ENCODE data around the gene CLEC4F. TPM values are rescaled to one million over a fixed set of nuclear protein-coding genes. Genes with fewer than 3 reads are reported as not detected.

The CLEC4F gene
- total and polyA plus RNA-seq, 2 donors (not counting 3 experiments of a cell fraction or from before 2014, with no cell fraction given) = not detected

DNA sequence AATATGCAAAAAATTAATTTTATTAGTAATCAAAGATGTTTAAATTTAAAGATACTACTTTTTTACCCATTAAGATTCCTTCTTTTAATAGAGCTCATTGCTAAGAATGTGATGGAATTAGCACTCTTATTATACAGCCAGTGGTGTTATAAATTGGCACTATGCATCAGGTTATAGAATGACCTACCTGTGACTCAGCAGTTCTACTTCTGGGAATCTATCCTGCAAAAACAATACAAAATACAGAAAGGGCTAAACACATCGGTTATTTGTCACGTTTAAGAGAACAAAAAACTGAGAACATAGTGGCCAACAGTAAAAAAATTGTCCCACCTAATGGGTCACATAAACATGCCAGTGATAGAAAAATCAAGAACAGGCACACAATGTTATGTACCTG is 42.9 kb downstream of the CLEC4F start:
- H3K4me1 ChIP-seq (ENCODE audit: control insufficient read depth, extremely low read depth, insufficient read depth, low read length) = no peaks in the 10 kb centered on the region
- dilution Hi-C loops (cut with MboI; ENCODE audit: extremely low pct_ligation_motif_present, low sequenced_read_pairs) = no loop called here
- intact Hi-C loops (cut with micrococcal nuclease) = no loop called here
- TF ChIP-seq MAX (IDR thresholded peaks at IDR 0.05; ENCODE audit: insufficient read depth, insufficient read length) = no peak
- no peak for TF ChIP-seq POLR2AphosphoS5 (IDR thresholded peaks at IDR 0.05; ENCODE audit: insufficient read depth, low read depth, low read length)
- no peak for TF ChIP-seq GATA2 (IDR thresholded peaks at IDR 0.05; ENCODE audit: insufficient read depth, insufficient read length, low read depth, low read length)
- no peak for TF ChIP-seq MYC (IDR thresholded peaks at IDR 0.05; ENCODE audit: low read depth, low read length)
- no peak for TF ChIP-seq FOS (IDR thresholded peaks at IDR 0.05; ENCODE audit: borderline replicate concordance, insufficient read depth, low read length)
- no peak overlapping the region for H2AFZ ChIP-seq (ENCODE audit: low read depth, low read length)
- CTCF ChIA-PET = interaction anchor here (1.6 to 3.2 kb wide), 2 partner anchors 12 to 474 kb away, joined by 4 to 17 read pairs; partner anchors contain the start of gene FIGLA
- peaks cover 23 to 29% of the 10 kb centered on the region in 2 experiments for H3K27me3 ChIP-seq (ENCODE audit: control insufficient read depth in 2 of 2, insufficient read depth in 2 of 2, low read length in 2 of 2)
- no peaks in the 10 kb centered on the region for H3K9me1 ChIP-seq (replicated peaks; ENCODE audit: control insufficient read depth, extremely low read depth, insufficient read depth, low read length)
- POLR2A ChIA-PET = no interaction called here
- FAIRE-seq (no peak), DNase-seq (ENCODE audit: low read depth, low spot score) (no peak)
- no TSS peak for BruUV-seq (replicated peaks)
- H3K9me3 ChIP-seq (replicated peaks; ENCODE audit: control insufficient read depth, insufficient read depth, low read length) = no peaks in the 10 kb centered on the region
- no peak overlapping the region for H3K4me2 ChIP-seq (ENCODE audit: insufficient read depth, low read length)
- no peak overlapping the region for H3K9ac ChIP-seq (replicated peaks; ENCODE audit: extremely low read depth, insufficient read depth, low read length)
- no peak overlapping the region for H3K27ac ChIP-seq (ENCODE audit: insufficient read depth, low read depth, low read length)
- no peaks in the 10 kb centered on the region for H3K36me3 ChIP-seq (ENCODE audit: control insufficient read depth in 2 of 2, extremely low read depth in 1 of 2, insufficient read depth in 2 of 2, low read length in 2 of 2)
- H3K4me3 ChIP-seq (replicated peaks in 1 of 3; ENCODE audit: insufficient read depth in 1 of 3, low read depth in 1 of 3, low read length in 3 of 3) = no peak overlapping the region
- H3K79me2 ChIP-seq (ENCODE audit: control insufficient read depth, insufficient read depth, low read length) = no peaks in the 10 kb centered on the region
- H4K20me1 ChIP-seq (replicated peaks; ENCODE audit: control insufficient read depth, extremely low read depth, insufficient read depth, low read length) = no peaks in the 10 kb centered on the region

DNA sequence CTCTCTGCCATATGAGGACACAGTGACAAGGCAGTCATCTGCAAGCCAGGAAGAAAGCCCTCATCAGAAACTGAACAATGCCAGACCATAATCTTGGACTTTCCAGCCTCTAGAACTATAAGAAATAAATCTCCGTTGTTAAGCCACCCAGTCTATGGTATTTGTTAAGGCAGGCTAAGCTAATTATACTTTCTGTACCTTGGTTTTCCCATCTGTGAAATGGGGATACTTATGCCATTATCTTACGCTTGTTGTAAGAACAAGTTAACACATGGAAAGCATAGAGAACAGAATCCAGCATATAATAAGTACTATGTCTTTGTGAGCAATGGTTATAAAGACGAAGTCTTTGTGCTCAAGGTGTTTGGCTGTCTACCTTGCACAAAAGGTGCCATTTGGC is 44.1 kb downstream of the CLEC4F start:
- no peak overlapping the region for H3K4me2 ChIP-seq (ENCODE audit: insufficient read depth, low read length)
- no peak overlapping the region for H2AFZ ChIP-seq (ENCODE audit: low read depth, low read length)
- FAIRE-seq (peak; percentile 8), DNase-seq (ENCODE audit: low read depth, low spot score) (no peak)
- dilution Hi-C loops (cut with MboI; ENCODE audit: extremely low pct_ligation_motif_present, low sequenced_read_pairs) (no loop called here), intact Hi-C loops (cut with micrococcal nuclease) (no loop called here)
- BruUV-seq (replicated peaks) = no TSS peak
- H3K9me1 ChIP-seq (replicated peaks; ENCODE audit: control insufficient read depth, extremely low read depth, insufficient read depth, low read length) = no peaks in the 10 kb centered on the region
- H3K79me2 ChIP-seq (ENCODE audit: control insufficient read depth, insufficient read depth, low read length) = no peaks in the 10 kb centered on the region
- H3K27me3 ChIP-seq (ENCODE audit: control insufficient read depth in 2 of 2, insufficient read depth in 2 of 2, low read length in 2 of 2) = peaks cover 24 to 34% of the 10 kb centered on the region in 2 experiments
- ChIA-PET POLR2A (no interaction called here), CTCF (no interaction called here)
- no peaks in the 10 kb centered on the region for H3K36me3 ChIP-seq (ENCODE audit: control insufficient read depth in 2 of 2, extremely low read depth in 1 of 2, insufficient read depth in 2 of 2, low read length in 2 of 2)
- H3K4me3 ChIP-seq (replicated peaks in 1 of 3; ENCODE audit: insufficient read depth in 1 of 3, low read depth in 1 of 3, low read length in 3 of 3) = no peak overlapping the region
- no peak overlapping the region for H3K27ac ChIP-seq (ENCODE audit: insufficient read depth, low read depth, low read length)
- no peak overlapping the region for H3K9ac ChIP-seq (replicated peaks; ENCODE audit: extremely low read depth, insufficient read depth, low read length)
- H3K4me1 ChIP-seq (ENCODE audit: control insufficient read depth, extremely low read depth, insufficient read depth, low read length) = no peaks in the 10 kb centered on the region
- TF ChIP-seq POLR2A (IDR thresholded peaks at IDR 0.05; ENCODE audit: low read depth, low read length) (no peak), CTCF (IDR thresholded peaks at IDR 0.05; ENCODE audit: extremely low read depth in 1 of 2, insufficient read depth in 1 of 2, low read depth in 1 of 2, low read length in 2 of 2) (no peak), FOS (IDR thresholded peaks at IDR 0.05; ENCODE audit: borderline replicate concordance, insufficient read depth, low read length) (no peak), MAX (IDR thresholded peaks at IDR 0.05; ENCODE audit: insufficient read depth, insufficient read length) (no peak)
- no peaks in the 10 kb centered on the region for H4K20me1 ChIP-seq (replicated peaks; ENCODE audit: control insufficient read depth, extremely low read depth, insufficient read depth, low read length)
- no peaks in the 10 kb centered on the region for H3K9me3 ChIP-seq (replicated peaks; ENCODE audit: control insufficient read depth, insufficient read depth, low read length)
